GM19239 (cell line): Measurements from ENCODE around the gene EFHD2.
"Not testable (repeated sequence)": the region's sequence is repeated elsewhere in the genome, so short reads cannot be mapped to it uniquely, and the experiment has no call there.

Source experiments
- DNase-seq: peaks from one replicate; pipeline ENCODE4 v3.0.0; 2011; ENCODE audit warnings: low spot score; ENCODE audit not compliant: insufficient read length
- FAIRE-seq: peaks from 2 replicates; lab custom pipeline; 2011; peaks lifted over from hg19 to GRCh38; lab: Jason Lieb, UNC

Gene EFHD2

GRCh38 chr1:15428252-15428651 lies 18.6 kb downstream of the EFHD2 start:
- not testable (repeated sequence) for DNase-seq, FAIRE-seq

GRCh38 chr1:15428815-15429435 lies 19.2 kb downstream of the EFHD2 start:
- DNase-seq (no peak), FAIRE-seq (no peak)

- FAIRE-seq: no peak
- DNase-seq: no peak
Measured at GRCh38 chr1:15429701-15430149, 20.0 kb downstream of the EFHD2 start.

GRCh38 chr1:15430787-15431570 lies 21.3 kb downstream of the EFHD2 start:
- DNase-seq (peak; percentile 94), FAIRE-seq (peak; percentile 85)

- DNase-seq (no peak), FAIRE-seq (no peak)
Measured at GRCh38 chr1:15431571-15431948, 21.9 kb downstream of the EFHD2 start.

GRCh38 chr1:15432324-15432723 lies 22.6 kb downstream of the EFHD2 start:
- FAIRE-seq (no peak), DNase-seq (no peak)

- FAIRE-seq (no peak), DNase-seq (no peak)
Measured at GRCh38 chr1:15433471-15433870, 23.8 kb downstream of the EFHD2 start.

- not testable (repeated sequence) for FAIRE-seq
Measured at GRCh38 chr1:15434739-15435138, 25.1 kb downstream of the EFHD2 start.

GRCh38 chr1:15435239-15436077 lies 25.8 kb downstream of the EFHD2 start:
- no peak for DNase-seq
- FAIRE-seq: no peak

More at GRCh38 chr1:15434739-15435138, 25.1 kb downstream of the EFHD2 start:
- DNase-seq: not testable (repeated sequence)

GRCh38 chr1:15436881-15437442 lies 27.3 kb downstream of the EFHD2 start:
- no peak for DNase-seq
- no peak for FAIRE-seq

- DNase-seq (no peak), FAIRE-seq (no peak)
Measured at GRCh38 chr1:15439325-15439724, 29.6 kb downstream of the EFHD2 start.

GRCh38 chr1:15440357-15440756 lies 30.7 kb downstream of the EFHD2 start:
- FAIRE-seq (no peak), DNase-seq (no peak)

- DNase-seq (no peak), FAIRE-seq (no peak)
Measured at GRCh38 chr1:15441247-15441646, 31.6 kb downstream of the EFHD2 start.

- no peak for FAIRE-seq
- no peak for DNase-seq
Measured at GRCh38 chr1:15442119-15442518, 32.4 kb downstream of the EFHD2 start.

GRCh38 chr1:15442759-15443158 lies 33.1 kb downstream of the EFHD2 start:
- no peak for DNase-seq
- no peak for FAIRE-seq

- FAIRE-seq (no peak), DNase-seq (no peak)
Measured at GRCh38 chr1:15443281-15443680, 33.6 kb downstream of the EFHD2 start.

GRCh38 chr1:15444468-15445389 lies 35.0 kb downstream of the EFHD2 start:
- FAIRE-seq: no peak
- no peak for DNase-seq

- no peak for FAIRE-seq
Measured at GRCh38 chr1:15445390-15446122, 35.9 kb downstream of the EFHD2 start.

GRCh38 chr1:15446212-15446611 lies 36.5 kb downstream of the EFHD2 start:
- FAIRE-seq: no peak

More at GRCh38 chr1:15445390-15446122, 35.9 kb downstream of the EFHD2 start:
- DNase-seq: no peak

More at GRCh38 chr1:15446212-15446611, 36.5 kb downstream of the EFHD2 start:
- no peak for DNase-seq
